Suprapubic skin (tissue), 4 donors: Measurements from ENCODE around the gene FOXP4.

ENCODE experiments used
- CTCF ChIP-seq, 2 donors: fragments of 200-600 bp in 1 of 2; fragments of 450-650 bp in 1 of 2; sonication (generic) in 1 of 2; IDR thresholded peaks; one replicate each; pipeline ENCODE4 v1.5.1; 2016 to 2019; ENCODE audit warnings: antibody characterized with exemption in 2 of 2, mild to moderate bottlenecking in 1 of 2, moderate library complexity in 1 of 2
- POLR2A ChIP-seq, 2 donors: fragments of 450-650 bp; IDR thresholded peaks; one replicate each; pipeline ENCODE4 v1.6.1; 2017; ENCODE audit warnings: antibody characterized with exemption in 2 of 2, mild to moderate bottlenecking in 2 of 2, moderate library complexity in 2 of 2
- POLR2AphosphoS5 ChIP-seq, 3 donors: sonication (generic); formaldehyde crosslinking; IDR thresholded peaks; one replicate each; pipeline ENCODE4 v1.6.1; 2017; ENCODE audit warnings: antibody characterized with exemption in 3 of 3

- TF ChIP-seq CTCF (IDR thresholded peaks at IDR 0.05): no peak
- no peak for TF ChIP-seq POLR2A (IDR thresholded peaks at IDR 0.05)
- no peak for TF ChIP-seq POLR2AphosphoS5 (IDR thresholded peaks at IDR 0.05)
Measured at GRCh38 chr6:41568585-41569384, 22.6 kb downstream of the FOXP4 start.
